ENCODE data around the gene DNAJB4.

DNA sequence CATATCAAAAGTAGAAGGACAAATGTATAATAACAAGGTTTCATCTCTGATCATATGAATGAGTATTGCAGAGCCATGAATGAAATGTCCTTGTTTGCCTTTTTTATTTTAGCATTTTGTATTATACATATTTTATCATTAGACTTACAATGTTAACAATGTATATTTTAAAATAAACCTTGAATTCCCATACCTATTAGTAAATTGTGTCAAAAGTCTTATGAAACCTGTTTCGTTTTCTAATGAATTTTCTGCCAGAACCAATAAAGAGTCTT lies 646 bp downstream of the DNAJB4 start:
- TF ChIP-seq KDM5B (CRISPR knock-in tag; IDR thresholded peaks at IDR 0.05; ENCODE audit: borderline replicate concordance) (no peak), GABPB1 (CRISPR knock-in tag; IDR thresholded peaks at IDR 0.05) (no peak), CENPT (CRISPR knock-in tag; IDR thresholded peaks at IDR 0.05; ENCODE audit: low read depth) (no peak), EEA1 (CRISPR knock-in tag; IDR thresholded peaks at IDR 0.05; ENCODE audit: borderline replicate concordance) (no peak)
- TF ChIP-seq, protein P1, sequence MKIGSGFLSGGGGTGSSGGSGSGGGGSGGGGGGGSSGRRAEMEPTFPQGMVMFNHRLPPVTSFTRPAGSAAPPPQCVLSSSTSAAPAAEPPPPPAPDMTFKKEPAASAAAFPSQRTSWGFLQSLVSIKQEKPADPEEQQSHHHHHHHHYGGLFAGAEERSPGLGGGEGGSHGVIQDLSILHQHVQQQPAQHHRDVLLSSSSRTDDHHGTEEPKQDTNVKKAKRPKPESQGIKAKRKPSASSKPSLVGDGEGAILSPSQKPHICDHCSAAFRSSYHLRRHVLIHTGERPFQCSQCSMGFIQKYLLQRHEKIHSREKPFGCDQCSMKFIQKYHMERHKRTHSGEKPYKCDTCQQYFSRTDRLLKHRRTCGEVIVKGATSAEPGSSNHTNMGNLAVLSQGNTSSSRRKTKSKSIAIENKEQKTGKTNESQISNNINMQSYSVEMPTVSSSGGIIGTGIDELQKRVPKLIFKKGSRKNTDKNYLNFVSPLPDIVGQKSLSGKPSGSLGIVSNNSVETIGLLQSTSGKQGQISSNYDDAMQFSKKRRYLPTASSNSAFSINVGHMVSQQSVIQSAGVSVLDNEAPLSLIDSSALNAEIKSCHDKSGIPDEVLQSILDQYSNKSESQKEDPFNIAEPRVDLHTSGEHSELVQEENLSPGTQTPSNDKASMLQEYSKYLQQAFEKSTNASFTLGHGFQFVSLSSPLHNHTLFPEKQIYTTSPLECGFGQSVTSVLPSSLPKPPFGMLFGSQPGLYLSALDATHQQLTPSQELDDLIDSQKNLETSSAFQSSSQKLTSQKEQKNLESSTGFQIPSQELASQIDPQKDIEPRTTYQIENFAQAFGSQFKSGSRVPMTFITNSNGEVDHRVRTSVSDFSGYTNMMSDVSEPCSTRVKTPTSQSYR (CRISPR knock-in tag; IDR thresholded peaks at IDR 0.05; ENCODE audit: borderline replicate concordance): no peak
